Left lung (tissue), 10 donors: Measurements from ENCODE around the gene NAA38. TPM values are rescaled to one million over a fixed set of nuclear protein-coding genes. Genes with fewer than 3 reads are reported as not detected.

Source experiments
- ATAC-seq: fragments of 200-7000 bp; cut with Tn5 transposase; one replicate; pipeline ENCODE4 v1.9.1; 2020; ENCODE audit warnings: moderate library complexity
- DNase-seq, 4 donors: peaks; one replicate each; pipeline ENCODE4 v3.0.0-alpha.2; 2013 to 2020
- H3K27ac ChIP-seq, 2 donors: fragments of 200-600 bp; sonication (generic) in 1 of 2; one replicate each; pipeline versions ENCODE4 v1.5.0 to v1.8.0; 2020 to 2021
- H3K27me3 ChIP-seq, 2 donors: fragments of 200-600 bp; sonication (generic) in 1 of 2; one replicate each; pipeline versions ENCODE4 v1.5.0 to v1.8.0; 2020 to 2021
- H3K36me3 ChIP-seq, 2 donors: fragments of 200-600 bp; sonication (generic) in 1 of 2; one replicate each; pipeline versions ENCODE4 v1.5.0 to v1.8.0; 2020 to 2021
- H3K4me1 ChIP-seq, 2 donors: fragments of 200-600 bp; one replicate each; pipeline ENCODE4 v1.8.0; 2021
- H3K4me3 ChIP-seq, 2 donors: fragments of 200-600 bp; sonication (generic) in 1 of 2; one replicate each; pipeline versions ENCODE4 v1.5.0 to v1.8.0; 2020 to 2021; ENCODE audit warnings: mild to moderate bottlenecking in 1 of 2
- H3K9me3 ChIP-seq, 2 donors: fragments of 200-600 bp; sonication (generic) in 1 of 2; one replicate each; pipeline versions ENCODE4 v1.5.0 to v1.8.0; 2020 to 2021
- intact Hi-C, 2 donors: fragments of 100-400 bp; cut with DNase I; formaldehyde crosslinking; loops; one replicate each; pipeline versions ENCODE4 v1.11.2 to v1.14.2; 2022
- polyA plus RNA-seq, 6 donors: library from polyadenylated mRNA; unstranded; fragments of 120-200 nt; gene quantifications; one replicate each; pipeline ENCODE4 v1.2.1, GENCODE V29; 2013; ENCODE audit not compliant: insufficient read length in 6 of 6
- total RNA-seq, 2 donors: library from RNA; stranded (reverse); fragmentation: NEBNext Ultra II Directional; extraction: Animal tissue kit (Norgen Biotek cat#: 25700); gene quantifications; one replicate each; pipeline ENCODE4 v1.2.1, GENCODE V29; 2021
- TF ChIP-seq, protein P1 (sequence below), 2 donors: fragments of 200-600 bp; sonication (generic) in 1 of 2; IDR thresholded peaks; one replicate each; pipeline versions ENCODE4 v1.5.0 to v1.8.0; 2021; ENCODE audit warnings: antibody characterized with exemption in 2 of 2
- donor health status: DM: no; HTN: yes; CAD: no.
- donor health status: DM: no; HTN: no; CAD: no.

The NAA38 gene
- total and polyA plus RNA-seq, 8 donors = 56.3 to 95.7 (median 74.2) TPM

DNA sequence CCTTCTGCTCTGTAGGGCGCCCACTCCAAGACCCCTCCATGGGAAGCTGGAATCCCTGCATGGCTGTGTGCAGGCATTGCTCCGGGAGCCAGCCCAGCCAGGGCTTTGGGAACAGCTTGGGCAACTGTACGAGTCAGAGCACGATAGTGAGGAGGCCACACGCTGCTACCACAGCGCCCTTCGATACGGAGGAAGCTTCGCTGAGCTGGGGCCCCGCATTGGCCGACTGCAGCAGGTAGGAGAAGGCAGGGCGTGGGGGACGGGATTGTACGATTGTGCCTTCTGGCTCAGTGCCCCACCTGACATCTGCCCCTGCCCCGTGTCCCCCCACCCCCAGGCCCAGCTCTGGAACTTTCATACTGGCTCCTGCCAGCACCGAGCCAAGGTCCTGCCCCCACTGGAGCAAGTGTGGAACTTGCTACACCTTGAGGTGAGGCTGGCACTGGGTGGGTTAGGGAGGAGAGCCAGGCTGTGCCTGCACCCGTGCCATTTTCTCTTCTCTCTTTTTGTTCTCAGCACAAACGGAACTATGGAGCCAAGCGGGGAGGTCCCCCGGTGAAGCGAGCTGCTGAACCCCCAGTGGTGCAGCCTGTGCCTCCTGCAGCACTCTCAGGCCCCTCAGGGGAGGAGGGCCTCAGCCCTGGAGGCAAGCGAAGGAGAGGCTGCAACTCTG lies 11.2 kb downstream of the NAA38 start:
- Histone ChIP-seq H3K9me3 (no peaks in the 10 kb centered on the region), H3K27me3 (no peaks in the 10 kb centered on the region), H3K36me3 (peaks cover 0 to 62% of the 10 kb centered on the region in 2 donors), H3K4me1 (peaks cover 7 to 47% of the 10 kb centered on the region in 2 donors), H3K4me3 (peak overlapping the region in 1 of 2 donors; percentile 82), H3K27ac (no peak overlapping the region)
- DNase-seq = no peak
- no peak for ATAC-seq
- intact Hi-C loops = no loop called here
- TF ChIP-seq, protein P1, sequence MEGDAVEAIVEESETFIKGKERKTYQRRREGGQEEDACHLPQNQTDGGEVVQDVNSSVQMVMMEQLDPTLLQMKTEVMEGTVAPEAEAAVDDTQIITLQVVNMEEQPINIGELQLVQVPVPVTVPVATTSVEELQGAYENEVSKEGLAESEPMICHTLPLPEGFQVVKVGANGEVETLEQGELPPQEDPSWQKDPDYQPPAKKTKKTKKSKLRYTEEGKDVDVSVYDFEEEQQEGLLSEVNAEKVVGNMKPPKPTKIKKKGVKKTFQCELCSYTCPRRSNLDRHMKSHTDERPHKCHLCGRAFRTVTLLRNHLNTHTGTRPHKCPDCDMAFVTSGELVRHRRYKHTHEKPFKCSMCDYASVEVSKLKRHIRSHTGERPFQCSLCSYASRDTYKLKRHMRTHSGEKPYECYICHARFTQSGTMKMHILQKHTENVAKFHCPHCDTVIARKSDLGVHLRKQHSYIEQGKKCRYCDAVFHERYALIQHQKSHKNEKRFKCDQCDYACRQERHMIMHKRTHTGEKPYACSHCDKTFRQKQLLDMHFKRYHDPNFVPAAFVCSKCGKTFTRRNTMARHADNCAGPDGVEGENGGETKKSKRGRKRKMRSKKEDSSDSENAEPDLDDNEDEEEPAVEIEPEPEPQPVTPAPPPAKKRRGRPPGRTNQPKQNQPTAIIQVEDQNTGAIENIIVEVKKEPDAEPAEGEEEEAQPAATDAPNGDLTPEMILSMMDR (IDR thresholded peaks at IDR 0.05) = no peak

GRCh38 chr17:7845359-7846062 lies 11.8 kb downstream of the NAA38 start:
- H3K9me3 ChIP-seq = no peaks in the 10 kb centered on the region
- DNase-seq = no peak
- peak overlapping the region; percentile 63 to 82 for H3K4me3 ChIP-seq
- H3K27ac ChIP-seq = peak overlapping the region; percentile 99 to 100
- H3K27me3 ChIP-seq = no peaks in the 10 kb centered on the region
- H3K36me3 ChIP-seq = peaks cover 0 to 55% of the 10 kb centered on the region in 2 donors
- TF ChIP-seq, protein P1 (IDR thresholded peaks at IDR 0.05) = no peak
- intact Hi-C loops = no loop called here
- H3K4me1 ChIP-seq = peaks cover 12 to 47% of the 10 kb centered on the region in 2 donors
- no peak for ATAC-seq

- ATAC-seq (peak; percentile 64), DNase-seq (peak; percentile 83 to 95 (median 93))
- H3K4me3 ChIP-seq = peak overlapping the region; percentile 63 to 82
- intact Hi-C loops = no loop called here
- H3K9me3 ChIP-seq = no peaks in the 10 kb centered on the region
- no peaks in the 10 kb centered on the region for H3K27me3 ChIP-seq
- H3K27ac ChIP-seq = peak overlapping the region; percentile 99 to 100
- peaks cover 0 to 45% of the 10 kb centered on the region in 2 donors for H3K36me3 ChIP-seq
- H3K4me1 ChIP-seq = peaks cover 15 to 48% of the 10 kb centered on the region in 2 donors
- TF ChIP-seq, protein P1 (IDR thresholded peaks at IDR 0.05) = no peak
Observed at GRCh38 chr17:7844292-7845154, 12.8 kb downstream of the NAA38 start.

- Histone ChIP-seq H3K27ac (peak overlapping the region; percentile 99 to 100), H3K4me3 (peak overlapping the region; percentile 63 to 82), H3K9me3 (no peaks in the 10 kb centered on the region), H3K4me1 (peaks cover 23 to 52% of the 10 kb centered on the region in 2 donors), H3K36me3 (peaks cover 0 to 37% of the 10 kb centered on the region in 2 donors), H3K27me3 (no peaks in the 10 kb centered on the region)
- ATAC-seq (peak; percentile 55), DNase-seq (peak; percentile 81 to 95 (median 88))
- intact Hi-C loops = no loop called here
- TF ChIP-seq, protein P1 (IDR thresholded peaks at IDR 0.05) = no peak
Observed at GRCh38 chr17:7843536-7844291, 13.6 kb downstream of the NAA38 start.
